ENCODE measurements around the gene NAPG.
A peak's percentile ranks its signal among the peaks of the same experiment; 100 is the strongest.
"Not testable (repeated sequence)": the region's sequence is repeated elsewhere in the genome, so short reads cannot be mapped to it uniquely, and the experiment has no call there.

NAPG gene

DNA sequence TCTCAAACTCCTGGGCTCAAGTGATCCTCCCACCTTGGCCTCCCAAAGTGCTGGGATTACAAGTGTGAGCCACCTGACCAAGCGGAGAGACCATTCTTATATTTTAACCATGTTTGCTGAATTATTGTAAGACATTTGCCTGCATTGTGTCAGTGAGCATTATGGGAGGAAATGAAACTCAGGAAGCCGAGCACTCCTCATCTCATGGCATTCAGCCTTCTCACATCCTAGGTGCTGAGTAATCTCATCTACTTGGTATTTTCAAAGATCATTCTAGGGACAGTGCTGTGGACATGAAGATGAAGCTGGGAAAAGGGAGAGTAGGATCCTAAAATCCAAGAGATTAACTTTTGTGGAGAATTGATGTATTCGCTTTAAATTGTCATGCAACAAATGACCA is 66.1 kb downstream of the NAPG start:
- no peak for DNase-seq (ENCODE audit: insufficient read length, low spot score)
- no peak for TF ChIP-seq TAF1 (IDR thresholded peaks at IDR 0.05; ENCODE audit: low read depth, low read length)
- TF ChIP-seq SPI1 (IDR thresholded peaks at IDR 0.05; ENCODE audit: low read depth, low read length): peak; percentile 84
- no peak for TF ChIP-seq POLR2AphosphoS5 (IDR thresholded peaks at IDR 0.05; ENCODE audit: low read depth, low read length)
- no peak for TF ChIP-seq POU2F2 (IDR thresholded peaks at IDR 0.05; ENCODE audit: low read depth, low read length)
- TF ChIP-seq PAX5 (IDR thresholded peaks at IDR 0.05; ENCODE audit: insufficient read depth, low read length, severe bottlenecking): no peak
- TF ChIP-seq POLR2A (IDR thresholded peaks at IDR 0.05; ENCODE audit: low read depth, low read length): no peak
- FAIRE-seq: no peak

GRCh38 chr18:10593366-10594022 is 67.7 kb downstream of the NAPG start:
- FAIRE-seq: peak; percentile 87

DNA sequence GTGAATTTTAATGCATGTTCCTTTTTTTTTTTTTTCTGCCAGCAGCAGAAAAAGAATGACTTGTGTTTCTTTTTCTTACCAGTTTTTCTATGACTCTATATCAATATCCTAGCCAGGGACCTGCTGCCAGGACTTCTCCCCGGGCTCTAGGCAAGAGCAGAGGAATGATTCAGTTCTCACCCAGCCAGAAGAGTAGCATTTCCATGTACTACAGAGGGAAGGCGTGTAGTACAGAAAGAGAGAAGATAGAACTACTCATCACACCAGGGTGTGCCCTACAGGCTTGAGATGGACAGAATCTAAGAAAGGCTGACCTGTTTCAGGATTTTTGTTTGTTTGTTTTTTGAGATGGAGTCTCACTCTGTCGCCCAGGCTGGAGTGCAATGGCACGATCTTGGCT is 70.1 kb downstream of the NAPG start:
- not testable (repeated sequence) for FAIRE-seq; DNase-seq (ENCODE audit: insufficient read length, low spot score)

More at GRCh38 chr18:10593366-10594022, 67.7 kb downstream of the NAPG start:
- not testable (repeated sequence) for DNase-seq (ENCODE audit: insufficient read length, low spot score)

GRCh38 chr18:10597695-10598094 is 71.9 kb downstream of the NAPG start:
- not testable (repeated sequence) for FAIRE-seq; DNase-seq (ENCODE audit: insufficient read length, low spot score)

DNA sequence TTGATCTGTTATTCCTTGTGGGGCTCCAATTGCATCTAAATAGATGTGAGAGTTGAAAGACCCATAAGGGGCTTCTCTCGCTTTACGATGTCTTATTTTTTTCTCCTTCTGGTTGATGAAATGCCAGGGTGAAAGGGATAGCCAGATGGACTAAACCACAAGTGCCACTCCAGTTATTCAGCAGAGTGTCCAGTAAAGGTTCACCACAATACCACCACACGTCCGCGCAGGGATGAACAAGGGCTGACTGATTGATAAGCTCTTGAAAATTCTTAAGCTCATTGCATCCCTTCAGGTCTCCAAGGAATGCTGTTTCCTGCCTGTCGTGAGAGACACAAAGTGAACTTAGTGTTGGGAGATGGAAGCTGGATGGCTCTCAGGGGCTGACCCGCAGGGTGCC is 74.9 kb downstream of the NAPG start:
- not testable (repeated sequence) for FAIRE-seq; DNase-seq (ENCODE audit: insufficient read length, low spot score)
